Stimulated activated naive CD4-positive, alpha-beta T cell treated with Interleukin-2 at 50 U/mL for 16 hours (primary cell): ENCODE results near the gene BCL6.
A peak's percentile ranks its signal among the peaks of the same experiment; 100 is the strongest.

Experiments
- DNase-seq: peaks from one replicate; lab custom pipeline; 2025; lab: John Stamatoyannopoulos, UW

Gene BCL6

GRCh38 chr3:187762792-187763191 is 17.5 kb upstream of the BCL6 start:
- no peak for DNase-seq

- DNase-seq, result no peak
Measured at GRCh38 chr3:187759601-187760000, 14.3 kb upstream of the BCL6 start.

- DNase-seq, result no peak
Measured at GRCh38 chr3:187758318-187758955, 13.2 kb upstream of the BCL6 start.

GRCh38 chr3:187753516-187753915 is 8.2 kb upstream of the BCL6 start:
- DNase-seq, result no peak

- DNase-seq, result no peak
Measured at GRCh38 chr3:187750513-187751123, 5.3 kb upstream of the BCL6 start.

GRCh38 chr3:187750006-187750512 is 4.8 kb upstream of the BCL6 start:
- no peak for DNase-seq

- DNase-seq, result peak; percentile 80
Measured at GRCh38 chr3:187748050-187748481, 2.8 kb upstream of the BCL6 start.

GRCh38 chr3:187747506-187747905 is 2.2 kb upstream of the BCL6 start:
- no peak for DNase-seq

GRCh38 chr3:187746442-187747281 is 1.4 kb upstream of the BCL6 start:
- peak; percentile 44 for DNase-seq

GRCh38 chr3:187746059-187746441 is 782 bp upstream of the BCL6 start:
- no peak for DNase-seq

GRCh38 chr3:187744169-187745151 is 808 bp downstream of the BCL6 start:
- DNase-seq, result peak; percentile 42

- peak; percentile 75 for DNase-seq
Measured at GRCh38 chr3:187743195-187744141, 1.8 kb downstream of the BCL6 start.

GRCh38 chr3:187742351-187743171 is 2.7 kb downstream of the BCL6 start:
- DNase-seq, result no peak

- peak; percentile 68 for DNase-seq
Measured at GRCh38 chr3:187741403-187742350, 3.6 kb downstream of the BCL6 start.

GRCh38 chr3:187740421-187741399 is 4.6 kb downstream of the BCL6 start:
- peak; percentile 61 for DNase-seq

GRCh38 chr3:187739561-187740332 is 5.5 kb downstream of the BCL6 start:
- peak; percentile 67 for DNase-seq
